B cell (primary cell): ENCODE results near the gene M1AP.

Source experiments
- EZH2 ChIP-seq: IDR thresholded peaks from 2 replicates; pipeline ENCODE4 v1.6.1; 2012; ENCODE audit warnings: borderline replicate concordance, low read depth, mild to moderate bottlenecking, moderate library complexity, low read length; ENCODE audit not compliant: insufficient read depth, poor library complexity, severe bottlenecking
- TF ChIP-seq, protein P1 (sequence below): fragments of 200-600 bp; IDR thresholded peaks from one replicate; pipeline ENCODE4 v1.8.0; 2022; ENCODE audit warnings: antibody characterized with exemption, mild to moderate bottlenecking

DNA sequence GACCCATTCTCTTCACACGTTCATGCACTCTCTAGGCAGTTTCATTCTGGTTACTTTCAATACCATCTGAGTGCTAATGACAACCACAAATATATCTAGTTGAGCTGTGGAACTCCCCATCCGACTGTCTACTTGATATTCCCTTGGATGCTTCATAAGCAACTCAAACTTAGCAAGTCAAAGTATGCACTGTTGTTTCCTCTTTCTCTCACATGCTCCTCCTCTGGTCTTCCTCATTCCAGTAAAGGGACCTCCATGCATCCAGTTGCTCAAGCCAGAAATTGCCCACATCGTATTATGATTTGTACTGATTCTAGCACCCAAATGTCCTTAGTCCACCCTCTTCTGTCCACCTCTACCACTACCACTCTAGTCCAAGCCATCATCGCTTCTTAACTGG is 28.2 kb upstream of the M1AP start:
- TF ChIP-seq, protein P1, sequence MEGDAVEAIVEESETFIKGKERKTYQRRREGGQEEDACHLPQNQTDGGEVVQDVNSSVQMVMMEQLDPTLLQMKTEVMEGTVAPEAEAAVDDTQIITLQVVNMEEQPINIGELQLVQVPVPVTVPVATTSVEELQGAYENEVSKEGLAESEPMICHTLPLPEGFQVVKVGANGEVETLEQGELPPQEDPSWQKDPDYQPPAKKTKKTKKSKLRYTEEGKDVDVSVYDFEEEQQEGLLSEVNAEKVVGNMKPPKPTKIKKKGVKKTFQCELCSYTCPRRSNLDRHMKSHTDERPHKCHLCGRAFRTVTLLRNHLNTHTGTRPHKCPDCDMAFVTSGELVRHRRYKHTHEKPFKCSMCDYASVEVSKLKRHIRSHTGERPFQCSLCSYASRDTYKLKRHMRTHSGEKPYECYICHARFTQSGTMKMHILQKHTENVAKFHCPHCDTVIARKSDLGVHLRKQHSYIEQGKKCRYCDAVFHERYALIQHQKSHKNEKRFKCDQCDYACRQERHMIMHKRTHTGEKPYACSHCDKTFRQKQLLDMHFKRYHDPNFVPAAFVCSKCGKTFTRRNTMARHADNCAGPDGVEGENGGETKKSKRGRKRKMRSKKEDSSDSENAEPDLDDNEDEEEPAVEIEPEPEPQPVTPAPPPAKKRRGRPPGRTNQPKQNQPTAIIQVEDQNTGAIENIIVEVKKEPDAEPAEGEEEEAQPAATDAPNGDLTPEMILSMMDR, result no peak
- TF ChIP-seq EZH2, result no peak
